GM21447 (cell line): ENCODE measurements around the gene DNAH8.

Experiments
- ATAC-seq: cut with Tn5 transposase; IDR thresholded peaks from one replicate; pipeline ENCODE4 v1.9.1; 2021; ENCODE audit not compliant: unreplicated experiment

The DNAH8 gene

DNA sequence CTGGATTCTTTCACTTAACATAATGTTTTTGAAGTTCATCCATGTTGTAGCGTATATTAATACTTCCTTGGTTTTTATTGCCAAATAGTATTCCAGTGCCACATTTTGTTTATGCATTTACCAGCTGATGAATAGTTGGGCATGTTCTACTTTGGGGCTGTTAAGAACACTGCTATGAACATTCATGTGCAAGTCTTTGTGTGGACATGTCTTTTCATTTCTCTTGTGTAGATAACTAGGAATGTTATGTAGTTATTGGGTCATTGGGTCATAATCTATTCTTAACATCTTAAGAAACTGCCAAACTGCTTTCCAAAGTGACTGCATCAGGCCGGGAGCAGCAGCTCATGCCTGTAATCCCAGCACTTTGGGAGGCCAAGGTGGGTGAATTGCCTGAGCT is 289.7 kb downstream of the DNAH8 start:
- no peak for ATAC-seq

- ATAC-seq = no peak
These were observed 290.7 kb downstream of the DNAH8 start for GRCh38 chr6:39005774-39006173.

- no peak for ATAC-seq
These were observed 292.5 kb downstream of the DNAH8 start for GRCh38 chr6:39007575-39007974.

DNA sequence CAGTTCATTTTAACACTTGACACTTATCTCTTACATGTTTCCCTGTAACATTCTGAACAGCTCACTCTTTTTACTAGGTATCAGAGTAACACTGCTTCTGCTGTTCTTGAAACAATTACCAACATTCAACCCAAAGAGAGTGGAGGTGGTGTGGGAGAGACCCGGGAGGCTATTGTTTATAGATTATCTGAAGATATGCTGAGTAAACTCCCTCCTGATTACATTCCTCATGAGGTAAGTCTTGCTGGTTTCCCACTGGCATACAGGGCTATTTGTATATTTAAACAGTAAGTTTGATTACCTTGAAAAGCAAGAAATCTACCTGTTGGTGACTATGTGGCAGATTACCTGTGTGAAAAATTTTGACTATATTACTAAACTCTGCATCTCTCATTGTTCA is 293.6 kb downstream of the DNAH8 start:
- no peak for ATAC-seq

DNA sequence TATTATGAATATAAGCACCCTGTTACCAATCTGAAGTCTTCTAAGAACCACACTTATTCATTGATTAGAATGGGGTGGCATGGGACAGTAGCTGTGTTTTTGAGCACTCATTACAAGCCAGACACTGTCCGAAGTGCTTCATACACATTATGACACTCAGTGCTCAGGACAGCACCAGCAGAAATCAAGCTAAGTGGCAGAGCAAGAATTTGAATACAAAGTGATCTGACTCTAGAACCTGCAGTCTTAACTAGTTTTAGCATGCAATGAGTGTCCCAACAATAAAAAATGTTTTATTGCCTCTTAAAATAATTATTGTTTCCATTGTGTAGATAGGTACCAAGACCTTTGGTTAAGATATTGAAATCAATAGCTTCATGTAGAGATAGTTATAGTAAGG is 294.4 kb downstream of the DNAH8 start:
- ATAC-seq = no peak

- no peak for ATAC-seq
These were observed 301.9 kb downstream of the DNAH8 start for GRCh38 chr6:39016839-39017546.

GRCh38 chr6:39017547-39017880 is 302.4 kb downstream of the DNAH8 start:
- ATAC-seq = no peak

GRCh38 chr6:39018103-39018502 is 303.0 kb downstream of the DNAH8 start:
- no peak for ATAC-seq

- no peak for ATAC-seq
These were observed 305.0 kb downstream of the DNAH8 start for GRCh38 chr6:39020136-39020535.

GRCh38 chr6:39021041-39021440 is 305.9 kb downstream of the DNAH8 start:
- no peak for ATAC-seq

- ATAC-seq = no peak
These were observed 306.7 kb downstream of the DNAH8 start for GRCh38 chr6:39021779-39022178.

DNA sequence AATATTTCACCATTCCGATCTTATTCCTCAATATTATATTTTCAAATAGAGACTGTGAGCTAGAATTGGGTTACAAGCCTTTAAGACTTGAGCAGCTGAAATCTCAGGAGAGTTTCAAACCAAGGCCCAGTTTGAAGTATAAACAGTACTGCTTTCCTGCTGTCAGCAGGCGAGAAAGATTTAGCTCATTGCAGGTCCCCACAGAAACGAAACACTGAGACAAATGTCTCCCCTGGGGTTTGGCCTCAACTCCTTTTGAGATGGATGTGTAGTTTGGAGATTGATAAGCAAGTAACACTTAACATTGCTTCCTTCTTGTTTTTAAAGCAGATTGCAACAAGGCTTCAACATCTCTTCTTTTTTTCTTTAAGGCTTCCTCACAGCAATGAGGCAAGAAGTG is 311.1 kb downstream of the DNAH8 start:
- no peak for ATAC-seq

- no peak for ATAC-seq
These were observed 314.3 kb downstream of the DNAH8 start for GRCh38 chr6:39029156-39030011.

DNA sequence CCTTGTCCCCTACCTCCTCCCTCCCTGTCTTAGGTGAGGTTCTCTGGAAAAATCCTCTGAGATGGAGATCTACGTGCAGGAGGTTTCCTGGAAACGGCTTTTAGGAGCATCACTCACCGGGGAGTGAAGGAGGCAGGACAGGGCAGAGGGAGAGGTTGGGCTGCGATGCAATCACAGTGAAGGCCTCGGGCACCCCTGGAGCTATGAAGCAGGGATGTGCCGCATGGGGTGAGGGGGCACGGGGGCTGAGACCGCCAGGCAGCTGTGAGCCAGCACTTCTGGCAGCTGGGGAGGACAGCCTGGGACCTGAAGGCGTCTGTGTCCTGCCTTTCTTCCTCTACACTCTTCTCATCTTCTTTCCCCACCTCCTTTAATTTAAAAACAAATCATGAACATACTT is 320.6 kb downstream of the DNAH8 start:
- ATAC-seq = no peak

- ATAC-seq = no peak
These were observed 322.0 kb downstream of the DNAH8 start for GRCh38 chr6:39037082-39037508.

DNA sequence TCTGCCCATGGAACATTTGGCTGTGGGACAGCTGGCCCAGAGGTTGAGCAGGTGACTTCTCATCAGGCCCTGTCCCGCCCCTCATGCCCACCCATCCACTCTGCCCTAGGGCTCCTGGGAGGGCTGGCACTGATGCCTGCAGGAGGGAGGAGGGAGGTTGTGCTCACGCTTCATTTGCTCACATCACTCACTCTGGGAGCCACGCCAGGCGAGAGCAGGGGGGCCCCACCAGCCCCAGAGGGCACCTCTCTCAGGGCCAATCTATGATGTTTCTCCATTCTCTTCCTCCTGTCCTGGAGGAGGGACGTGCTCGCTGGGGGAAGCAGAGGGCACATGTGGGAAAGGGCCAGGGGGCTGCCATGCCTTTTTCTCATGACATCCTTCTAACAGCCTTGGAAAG is 322.6 kb downstream of the DNAH8 start:
- no peak for ATAC-seq

DNA sequence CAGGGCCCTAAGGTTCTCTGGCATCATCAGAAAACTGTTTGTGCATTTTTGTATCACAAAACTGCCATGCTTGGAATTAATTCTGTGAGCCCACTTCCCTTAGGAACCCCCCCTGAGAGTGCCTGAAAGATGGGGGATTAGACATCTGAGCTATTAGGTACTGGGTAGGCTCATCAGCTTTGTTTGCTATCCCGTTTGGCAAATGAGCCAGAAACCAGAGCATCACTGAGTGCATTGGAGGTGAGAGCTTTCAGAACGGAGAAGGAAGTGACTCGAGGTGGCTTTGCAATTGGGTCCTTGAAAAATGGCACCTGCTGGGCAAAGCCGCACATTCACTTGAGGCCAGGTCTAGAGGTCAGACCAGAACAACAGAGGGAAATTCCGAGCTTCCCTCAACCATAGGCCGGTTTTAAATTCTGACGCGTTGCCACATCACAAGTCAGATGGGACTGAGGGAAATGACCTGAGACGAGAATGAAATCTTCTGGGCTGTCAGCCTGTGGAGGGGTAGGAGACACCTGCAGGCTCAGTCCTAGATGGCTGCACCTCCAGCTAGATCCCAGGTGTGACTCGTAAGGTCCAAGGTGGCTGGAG is 325.1 kb downstream of the DNAH8 start:
- no peak for ATAC-seq

- ATAC-seq = no peak
These were observed 326.0 kb downstream of the DNAH8 start for GRCh38 chr6:39041072-39041471.

GRCh38 chr6:39043776-39044175 is 328.7 kb downstream of the DNAH8 start:
- no peak for ATAC-seq

- ATAC-seq = no peak
These were observed 329.1 kb downstream of the DNAH8 start for GRCh38 chr6:39044181-39044580.

DNA sequence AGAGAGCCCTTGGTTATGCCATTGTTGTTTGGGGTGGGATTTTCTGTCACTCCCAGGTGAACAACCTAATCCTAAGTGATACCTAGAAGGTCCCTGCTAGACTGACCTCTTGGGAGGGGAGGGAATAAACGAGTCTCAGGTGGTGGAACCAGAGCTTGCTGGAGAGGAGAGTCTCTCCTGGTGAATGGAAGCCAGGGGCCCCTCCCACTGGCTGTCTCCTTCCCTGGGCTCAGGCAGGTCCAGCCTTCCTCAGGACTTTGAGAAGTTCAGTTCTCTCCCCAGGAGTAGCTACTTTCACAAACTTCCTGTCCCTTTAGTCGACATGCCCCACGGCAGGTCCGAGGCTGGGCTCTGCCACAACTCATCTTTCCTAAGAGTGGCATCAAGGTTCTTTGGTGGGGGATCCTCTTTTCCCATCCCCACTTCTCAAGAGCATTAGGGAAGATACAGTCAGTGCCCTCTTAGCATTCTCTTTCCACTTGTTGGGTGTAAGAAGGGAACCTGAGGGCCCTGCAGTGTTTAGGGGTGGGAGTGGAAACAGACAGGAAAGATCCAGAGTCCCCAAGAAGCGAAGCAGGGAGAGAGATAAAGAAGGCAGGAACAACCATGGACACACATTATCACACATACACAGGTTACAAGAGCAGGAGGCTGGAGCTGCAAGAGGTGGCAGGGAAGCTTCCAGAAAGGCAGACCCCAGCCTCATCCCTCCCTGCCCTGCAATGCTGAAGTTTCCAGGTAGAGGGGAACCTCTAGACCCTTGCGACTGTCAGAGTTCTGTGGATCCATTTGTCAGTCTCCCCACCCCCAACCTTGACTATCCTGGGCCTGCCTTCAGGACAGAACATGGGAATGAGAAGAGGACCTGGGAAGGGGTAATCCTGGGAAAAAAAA is 332.6 kb downstream of the DNAH8 start:
- ATAC-seq = no peak
